ENCODE data around the gene COX8A.

Gene COX8A

DNA sequence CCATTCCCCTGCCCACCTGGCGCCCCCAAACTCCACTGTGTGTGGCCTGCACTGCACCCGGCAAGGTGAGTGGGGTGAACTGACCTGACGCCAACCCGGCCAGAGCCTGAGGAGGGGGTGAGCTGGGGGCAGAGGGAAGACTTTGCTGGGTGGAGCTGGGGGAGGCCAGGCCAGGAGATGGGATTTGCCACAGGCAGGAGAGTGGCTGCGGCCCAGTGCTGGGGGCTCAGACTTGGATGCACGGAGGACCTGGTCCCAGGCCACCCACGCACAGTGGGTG lies 43.5 kb downstream of the COX8A start:
- DNase-seq = no peak
- ATAC-seq = no peak
- no peaks in the 10 kb centered on the region for H3K36me3 Mint-ChIP-seq (ENCODE audit: low read depth)
- no peak overlapping the region for H3K4me3 Mint-ChIP-seq
- H3K27ac Mint-ChIP-seq = no peak overlapping the region
- H3K9me3 Mint-ChIP-seq = no peaks in the 10 kb centered on the region
- H3K4me1 Mint-ChIP-seq = no peaks in the 10 kb centered on the region
- H3K27me3 Mint-ChIP-seq = no peaks in the 10 kb centered on the region

GRCh38 chr11:64018310-64018709 lies 43.9 kb downstream of the COX8A start:
- H3K4me3 Mint-ChIP-seq = no peak overlapping the region
- no peaks in the 10 kb centered on the region for H3K9me3 Mint-ChIP-seq
- DNase-seq (no peak), ATAC-seq (no peak)
- no peaks in the 10 kb centered on the region for H3K4me1 Mint-ChIP-seq
- no peaks in the 10 kb centered on the region for H3K36me3 Mint-ChIP-seq (ENCODE audit: low read depth)
- no peak overlapping the region for H3K27ac Mint-ChIP-seq
- no peaks in the 10 kb centered on the region for H3K27me3 Mint-ChIP-seq

- Mint-ChIP-seq H3K4me1 (no peaks in the 10 kb centered on the region), H3K36me3 (ENCODE audit: low read depth) (no peaks in the 10 kb centered on the region), H3K27ac (no peak overlapping the region), H3K4me3 (no peak overlapping the region), H3K9me3 (no peaks in the 10 kb centered on the region), H3K27me3 (no peaks in the 10 kb centered on the region)
- ATAC-seq (no peak), DNase-seq (no peak)
Observed at GRCh38 chr11:64019106-64020037, 45.0 kb downstream of the COX8A start.

DNA sequence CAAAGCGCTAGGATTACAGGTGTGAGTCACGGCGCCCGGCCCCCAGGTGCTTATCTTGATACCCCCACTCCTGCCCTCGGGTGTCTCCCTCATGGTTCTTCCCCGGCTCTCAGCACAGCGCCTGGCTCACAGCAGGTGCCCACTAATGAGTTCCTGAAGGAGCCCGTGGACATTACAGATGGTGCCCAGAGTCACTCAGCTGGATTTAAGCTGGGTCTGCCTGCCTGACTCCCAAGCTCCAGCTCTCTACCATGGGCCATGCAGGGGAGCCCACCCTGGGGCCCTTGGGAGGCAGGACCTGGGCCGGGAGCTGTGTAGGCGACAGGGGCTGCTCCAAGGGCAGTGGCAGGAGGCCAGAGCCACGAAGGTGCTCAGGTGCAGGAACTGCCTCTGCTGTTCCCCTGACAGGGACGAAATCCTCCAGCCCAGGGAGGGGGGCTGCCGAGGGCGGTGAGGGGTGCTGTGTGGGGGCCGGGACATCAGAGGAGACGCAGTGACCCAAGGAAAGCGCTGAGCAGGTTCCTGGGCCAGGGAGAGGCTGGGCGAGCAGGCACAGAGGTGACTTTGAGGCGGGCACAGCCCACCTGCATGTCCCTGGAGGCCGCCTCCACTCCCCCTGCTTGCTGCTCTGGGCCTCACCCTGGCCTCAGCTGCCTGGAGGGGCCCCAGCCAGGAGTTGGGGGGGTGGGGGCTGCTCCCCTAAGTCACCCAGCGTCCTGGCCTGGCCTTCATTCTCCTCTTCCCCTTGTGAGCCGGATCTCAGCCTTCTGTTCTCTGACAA lies 46.7 kb downstream of the COX8A start:
- no peak for ATAC-seq
- H3K4me3 Mint-ChIP-seq = no peak overlapping the region
- H3K27ac Mint-ChIP-seq = no peak overlapping the region
- no peaks in the 10 kb centered on the region for H3K9me3 Mint-ChIP-seq
- H3K27me3 Mint-ChIP-seq = no peaks in the 10 kb centered on the region
- no peaks in the 10 kb centered on the region for H3K36me3 Mint-ChIP-seq (ENCODE audit: low read depth)
- DNase-seq = no peak
- H3K4me1 Mint-ChIP-seq = no peaks in the 10 kb centered on the region

DNA sequence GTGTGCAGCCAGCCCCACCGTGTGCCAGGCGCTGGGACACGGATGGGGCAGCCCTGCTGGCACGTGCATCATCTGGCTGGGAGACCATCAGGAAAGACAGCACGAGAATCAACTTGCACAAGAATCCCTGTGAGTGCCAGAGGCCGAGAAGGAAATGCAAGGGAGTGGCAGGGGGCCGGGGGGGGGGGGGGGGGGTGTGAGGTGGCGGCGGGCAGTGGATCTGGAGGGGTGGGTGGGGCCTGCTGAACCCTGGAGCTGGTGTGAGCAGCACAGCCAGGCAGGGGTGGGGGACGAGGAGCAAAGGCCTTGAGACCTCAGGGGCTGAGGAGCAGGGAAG lies 47.3 kb downstream of the COX8A start:
- Mint-ChIP-seq H3K27me3 (no peaks in the 10 kb centered on the region), H3K27ac (no peak overlapping the region), H3K36me3 (ENCODE audit: low read depth) (no peaks in the 10 kb centered on the region), H3K4me1 (no peaks in the 10 kb centered on the region), H3K9me3 (no peaks in the 10 kb centered on the region), H3K4me3 (no peak overlapping the region)
- no peak for ATAC-seq
- no peak for DNase-seq

- Mint-ChIP-seq H3K27me3 (peaks cover 5% of the 10 kb centered on the region), H3K4me1 (no peaks in the 10 kb centered on the region), H3K4me3 (no peak overlapping the region), H3K27ac (no peak overlapping the region), H3K36me3 (ENCODE audit: low read depth) (no peaks in the 10 kb centered on the region), H3K9me3 (no peaks in the 10 kb centered on the region)
- no peak for ATAC-seq
- DNase-seq = no peak
Observed at GRCh38 chr11:64022125-64022784, 47.8 kb downstream of the COX8A start.

DNA sequence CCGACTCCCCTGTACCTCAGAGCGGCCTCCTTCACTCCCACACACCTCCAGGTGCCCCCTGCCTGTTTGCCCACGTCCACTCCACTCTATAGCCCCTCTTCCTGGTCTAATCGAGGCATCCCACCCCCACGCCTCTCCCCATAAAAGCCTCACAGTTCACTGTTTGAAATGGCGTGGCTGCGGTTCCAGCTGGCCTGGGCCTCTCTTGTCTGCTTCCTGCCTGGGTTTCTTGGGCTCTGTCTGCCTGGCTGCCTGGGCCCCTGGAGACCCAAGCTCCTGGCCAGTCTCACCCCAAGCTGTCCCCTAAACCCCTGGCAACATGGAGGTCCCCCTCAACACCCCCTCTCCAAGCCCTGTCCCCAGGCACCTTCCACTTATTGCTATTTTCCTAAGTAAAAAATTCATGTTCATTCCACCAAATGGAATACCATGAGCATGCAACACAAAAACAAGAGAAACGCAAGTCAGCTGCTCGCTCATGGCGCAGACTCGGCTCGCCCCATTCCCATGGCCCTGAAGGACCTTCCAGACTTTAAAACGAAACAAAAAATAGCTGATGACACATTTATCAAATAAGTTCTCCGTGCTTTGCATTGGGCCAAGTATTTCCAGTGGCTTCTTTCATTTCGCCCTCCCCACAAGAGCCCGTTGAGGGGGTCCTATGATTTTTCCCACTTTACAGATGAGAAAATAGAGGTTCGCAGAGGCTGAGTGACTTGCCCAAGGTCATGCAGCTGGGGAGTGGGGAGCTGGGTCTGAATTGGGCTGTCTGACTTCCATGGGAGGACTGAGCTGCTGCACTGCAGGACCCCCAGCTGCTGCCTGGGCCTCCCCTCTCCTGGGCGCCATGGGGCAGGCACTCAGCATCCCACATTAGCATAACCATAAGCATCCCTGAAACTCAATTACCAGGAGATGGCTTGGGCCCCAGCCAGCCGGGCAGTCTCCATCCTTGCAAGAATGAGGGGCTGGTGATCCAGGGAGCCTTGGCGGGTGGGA lies 49.6 kb downstream of the COX8A start:
- H3K9me3 Mint-ChIP-seq = no peaks in the 10 kb centered on the region
- DNase-seq (no peak), ATAC-seq (no peak)
- H3K4me1 Mint-ChIP-seq = peaks cover 2% of the 10 kb centered on the region
- no peak overlapping the region for H3K27ac Mint-ChIP-seq
- no peaks in the 10 kb centered on the region for H3K36me3 Mint-ChIP-seq (ENCODE audit: low read depth)
- H3K27me3 Mint-ChIP-seq = peaks cover 8% of the 10 kb centered on the region
- H3K4me3 Mint-ChIP-seq = no peak overlapping the region

DNA sequence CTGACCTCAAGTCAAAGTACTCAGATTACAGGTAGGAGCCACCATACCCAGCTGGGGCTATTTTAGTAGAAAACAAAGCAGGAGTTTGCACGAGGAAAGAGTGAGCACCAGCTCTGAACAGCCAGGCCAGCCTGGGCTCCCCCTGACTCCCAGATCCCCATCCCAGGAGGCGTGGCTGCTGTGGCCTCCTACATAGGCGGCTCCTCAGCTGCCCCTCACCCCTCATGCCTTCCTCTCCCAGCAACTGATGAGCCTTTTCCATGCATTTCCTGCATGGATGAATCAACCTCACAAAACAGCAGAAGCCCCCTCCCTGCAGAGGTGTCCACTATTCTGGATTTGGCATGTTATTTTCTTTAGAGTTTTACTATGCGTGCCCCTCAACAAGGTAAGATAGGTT lies 50.8 kb downstream of the COX8A start:
- no peak for ATAC-seq
- H3K4me3 Mint-ChIP-seq = no peak overlapping the region
- H3K4me1 Mint-ChIP-seq = peaks cover 2% of the 10 kb centered on the region
- H3K9me3 Mint-ChIP-seq = no peaks in the 10 kb centered on the region
- H3K27me3 Mint-ChIP-seq = peaks cover 13% of the 10 kb centered on the region
- H3K27ac Mint-ChIP-seq = no peak overlapping the region
- no peak for DNase-seq
- no peaks in the 10 kb centered on the region for H3K36me3 Mint-ChIP-seq (ENCODE audit: low read depth)

Data from activated naive CD8-positive, alpha-beta T cell treated with anti-CD3 and anti-CD28 coated beads, Interleukin-2, amount 50 U/mL, for 24 hours (primary cell).